WTC11 (cell line): ENCODE measurements around the gene ESRRA. TPM values are rescaled to one million over a fixed set of nuclear protein-coding genes. Genes with fewer than 3 reads are reported as not detected.

ENCODE experiments used
- ATAC-seq: fragments of 200-7000 bp; cut with Tn5 transposase; 2 replicates; pipeline ENCODE4 v1.10.0; 2021; ENCODE audit warnings: mild to moderate bottlenecking, moderate library complexity
- CTCF ChIA-PET: fragments of 300-600 bp; sonication (Branson Sonifier 250); formaldehyde crosslinking; loops from one replicate; lab custom pipeline; 2021; ENCODE audit warnings: antibody characterized with exemption; lab: Charles Lee
- POLR2A ChIA-PET: fragments of 350-600 bp; sonication (Branson Sonifier 250); formaldehyde crosslinking; loops from one replicate; lab custom pipeline; 2021; ENCODE audit warnings: antibody characterized with exemption; lab: Charles Lee
- DNase-seq: peaks from one replicate; pipeline ENCODE4 v3.0.0; 2021; ENCODE audit warnings: low spot score
- H3K27ac Mint-ChIP-seq: 2 replicates; pipeline ENCODE4 v1.8.0; 2021; ENCODE audit warnings: mixed read lengths
- H3K27me3 Mint-ChIP-seq: 2 replicates; pipeline ENCODE4 v1.8.0; 2021; ENCODE audit warnings: low read depth, mild to moderate bottlenecking, moderate library complexity, mixed read lengths
- H3K36me3 Mint-ChIP-seq: 2 replicates; pipeline ENCODE4 v1.8.0; 2021; ENCODE audit warnings: mixed read lengths
- H3K4me1 Mint-ChIP-seq: 2 replicates; pipeline ENCODE4 v1.8.0; 2022; ENCODE audit warnings: mixed read lengths
- H3K4me3 Mint-ChIP-seq: 2 replicates; pipeline ENCODE4 v1.8.0; 2021; ENCODE audit warnings: mild to moderate bottlenecking, moderate library complexity, mixed read lengths
- H3K9me3 Mint-ChIP-seq: 2 replicates; pipeline ENCODE4 v1.8.0; 2021; ENCODE audit warnings: mixed read lengths
- ARID4B ChIP-seq: sonication (generic); formaldehyde crosslinking; IDR thresholded peaks from 2 replicates; pipeline ENCODE4 v1.8.0; 2023; ENCODE audit warnings: missing genetic modification reagents, mild to moderate bottlenecking, borderline replicate concordance
- ATF1 ChIP-seq: sonication (generic); formaldehyde crosslinking; IDR thresholded peaks from 2 replicates; pipeline ENCODE4 v1.8.1; 2023; ENCODE audit warnings: mild to moderate bottlenecking, moderate library complexity, missing genetic modification reagents
- CREB1 ChIP-seq: sonication (generic); formaldehyde crosslinking; IDR thresholded peaks from 2 replicates; pipeline ENCODE4 v1.8.0; 2023; ENCODE audit warnings: mild to moderate bottlenecking, missing genetic modification reagents
- CTCF ChIP-seq: fragments of 200-600 bp; IDR thresholded peaks from 2 replicates; pipeline ENCODE4 v1.8.0; 2022; ENCODE audit warnings: antibody characterized with exemption
- E2F1 ChIP-seq: sonication (generic); formaldehyde crosslinking; IDR thresholded peaks from 2 replicates; pipeline ENCODE4 v1.8.0; 2022; ENCODE audit warnings: mild to moderate bottlenecking, missing genetic modification reagents
- FOXP4 ChIP-seq: sonication (generic); formaldehyde crosslinking; IDR thresholded peaks from 2 replicates; pipeline ENCODE4 v1.8.0; 2022; ENCODE audit warnings: mild to moderate bottlenecking, missing genetic modification reagents
- MLX ChIP-seq: sonication (generic); formaldehyde crosslinking; IDR thresholded peaks from 2 replicates; pipeline ENCODE4 v1.8.1; 2023; ENCODE audit warnings: mild to moderate bottlenecking, missing genetic modification reagents, moderate library complexity
- MXD4 ChIP-seq: fragments of 250-450 bp; sonication (Bioruptor Pico); IDR thresholded peaks from 2 replicates; pipeline ENCODE4 v1.8.0; 2021; ENCODE audit warnings: mild to moderate bottlenecking, moderate library complexity, borderline replicate concordance
- MYBL2 ChIP-seq: sonication (generic); formaldehyde crosslinking; IDR thresholded peaks from 2 replicates; pipeline ENCODE4 v1.8.1; 2023; ENCODE audit warnings: mild to moderate bottlenecking, moderate library complexity, missing genetic modification reagents
- NFATC4 ChIP-seq: fragments of 250-450 bp; sonication (Bioruptor Pico); IDR thresholded peaks from 2 replicates; pipeline ENCODE4 v1.9.0; 2021; ENCODE audit warnings: mild to moderate bottlenecking
- NR3C1 ChIP-seq: sonication (generic); formaldehyde crosslinking; conservative IDR thresholded peaks from 2 replicates; pipeline ENCODE4 v1.8.1; 2023; ENCODE audit warnings: low read depth, mild to moderate bottlenecking, missing genetic modification reagents
- RELA ChIP-seq: sonication (generic); formaldehyde crosslinking; IDR thresholded peaks from 2 replicates; pipeline ENCODE4 v1.8.1; 2022; ENCODE audit warnings: missing genetic modification reagents, mild to moderate bottlenecking, borderline replicate concordance
- SMAD4 ChIP-seq: sonication (generic); formaldehyde crosslinking; IDR thresholded peaks from 2 replicates; pipeline ENCODE4 v1.8.0; 2022; ENCODE audit warnings: mild to moderate bottlenecking, missing genetic modification reagents
- TEAD1 ChIP-seq: sonication (generic); formaldehyde crosslinking; IDR thresholded peaks from 2 replicates; pipeline ENCODE4 v1.8.0; 2022; ENCODE audit warnings: mild to moderate bottlenecking, missing genetic modification reagents
- TEAD4 ChIP-seq: sonication (generic); formaldehyde crosslinking; IDR thresholded peaks from 2 replicates; pipeline ENCODE4 v1.8.0; 2022; ENCODE audit warnings: mild to moderate bottlenecking, missing genetic modification reagents
- USF2 ChIP-seq: sonication (generic); formaldehyde crosslinking; IDR thresholded peaks from 2 replicates; pipeline ENCODE4 v1.8.1; 2023; ENCODE audit warnings: mild to moderate bottlenecking, missing genetic modification reagents, moderate library complexity
- ZNF138 ChIP-seq: sonication (generic); formaldehyde crosslinking; conservative IDR thresholded peaks from 2 replicates; pipeline ENCODE4 v1.8.1; 2022; ENCODE audit warnings: mild to moderate bottlenecking, moderate library complexity, missing genetic modification reagents
- ZNF263 ChIP-seq: sonication (generic); formaldehyde crosslinking; IDR thresholded peaks from 2 replicates; pipeline ENCODE4 v1.8.1; 2022; ENCODE audit warnings: low read depth, mild to moderate bottlenecking, moderate library complexity, missing genetic modification reagents
- ZNF281 ChIP-seq: sonication (generic); formaldehyde crosslinking; IDR thresholded peaks from 2 replicates; pipeline ENCODE4 v1.8.0; 2023; ENCODE audit warnings: mild to moderate bottlenecking, missing genetic modification reagents
- ZNF317 ChIP-seq: sonication (generic); formaldehyde crosslinking; IDR thresholded peaks from 2 replicates; pipeline ENCODE4 v1.8.1; 2023; ENCODE audit warnings: low read depth, mild to moderate bottlenecking, moderate library complexity, missing genetic modification reagents, borderline replicate concordance
- total RNA-seq: library from RNA; stranded (reverse); gene quantifications from 3 replicates; pipeline ENCODE4 v1.2.3, GENCODE V29; 2021

The ESRRA gene
- total RNA-seq, 1 experiment from 2014 or later, result 81.9 TPM

GRCh38 chr11:64343767-64344559 is 38.6 kb downstream of the ESRRA start:
- ATAC-seq (no peak), DNase-seq (peak; percentile 70)
- Mint-ChIP-seq H3K4me1 (peaks cover 26% of the 10 kb centered on the region), H3K9me3 (no peaks in the 10 kb centered on the region), H3K27ac (no peak overlapping the region), H3K4me3 (no peak overlapping the region), H3K27me3 (peaks cover 20% of the 10 kb centered on the region), H3K36me3 (no peaks in the 10 kb centered on the region)
- CTCF ChIA-PET, result interaction anchor here (0.9 to 13.9 kb wide), 10 partner anchors 9 to 158 kb away, joined by 3 to 437 read pairs (median 34); partner anchors contain the start of genes CATSPERZ, PRDX5, STIP1 and TRMT112
- POLR2A ChIA-PET, result no interaction called here
- no peak for TF ChIP-seq MYBL2
- no peak for TF ChIP-seq RELA (CRISPR knock-in tag)
- TF ChIP-seq ZNF281 (CRISPR knock-in tag), result no peak
- no peak for TF ChIP-seq NFATC4 (CRISPR knock-in tag)
- TF ChIP-seq CREB1 (CRISPR knock-in tag), result no peak
- no peak for TF ChIP-seq ZNF263 (CRISPR knock-in tag)
- TF ChIP-seq USF2 (CRISPR knock-in tag), result no peak
- TF ChIP-seq ZNF138 (CRISPR knock-in tag), result no peak

GRCh38 chr11:64344787-64345186 is 39.5 kb downstream of the ESRRA start:
- no peak overlapping the region for H3K4me3 Mint-ChIP-seq
- ChIA-PET POLR2A (no interaction called here), CTCF (interaction anchor here (0.9 to 13.9 kb wide), 5 partner anchors 8 to 344 kb away, joined by 3 to 437 read pairs (median 3); no protein-coding TSS in a partner anchor)
- no peak for DNase-seq
- no peak overlapping the region for H3K27ac Mint-ChIP-seq
- peaks cover 23% of the 10 kb centered on the region for H3K4me1 Mint-ChIP-seq
- H3K9me3 Mint-ChIP-seq, result no peaks in the 10 kb centered on the region
- no peaks in the 10 kb centered on the region for H3K36me3 Mint-ChIP-seq
- ATAC-seq, result no peak
- H3K27me3 Mint-ChIP-seq, result peaks cover 12% of the 10 kb centered on the region
- TF ChIP-seq SMAD4 (CRISPR knock-in tag) (no peak), CTCF (no peak), TEAD4 (no peak), TEAD1 (CRISPR knock-in tag) (no peak), NR3C1 (CRISPR knock-in tag) (no peak), ARID4B (no peak), E2F1 (CRISPR knock-in tag) (no peak), ATF1 (CRISPR knock-in tag) (no peak), ZNF317 (CRISPR knock-in tag) (no peak), MXD4 (CRISPR knock-in tag) (no peak), FOXP4 (CRISPR knock-in tag) (no peak), MLX (CRISPR knock-in tag) (no peak)
